HepG2 (cell line): ENCODE results near the gene NME2. TPM values are rescaled to one million over a fixed set of nuclear protein-coding genes. Genes with fewer than 3 reads are reported as not detected.
A peak's percentile ranks its signal among the peaks of the same experiment; 100 is the strongest.

Experiments used
- CBX5 ChIP-seq: sonication (generic); formaldehyde crosslinking; IDR thresholded peaks from 2 replicates; pipeline ENCODE4 v1.4.0; 2020; ENCODE audit warnings: missing genetic modification reagents, borderline replicate concordance
- CSRNP1 ChIP-seq: sonication (generic); formaldehyde crosslinking; IDR thresholded peaks from 2 replicates; pipeline ENCODE4 v1.8.1; 2023; ENCODE audit warnings: mild to moderate bottlenecking, missing genetic modification reagents
- HDAC1 ChIP-seq: sonication (generic); formaldehyde crosslinking; IDR thresholded peaks from 2 replicates; pipeline ENCODE4 v1.5.1; 2020; ENCODE audit warnings: mild to moderate bottlenecking, missing genetic modification reagents
- HNF1B ChIP-seq: sonication (generic); formaldehyde crosslinking; IDR thresholded peaks from 2 replicates; pipeline ENCODE4 v1.5.1; 2020; ENCODE audit warnings: mild to moderate bottlenecking, moderate library complexity, missing genetic modification reagents
- HOXD1 ChIP-seq: sonication (generic); formaldehyde crosslinking; IDR thresholded peaks from 2 replicates; pipeline ENCODE4 v1.5.0; 2020; ENCODE audit warnings: missing genetic modification reagents
- KAT7 ChIP-seq: IDR thresholded peaks from 2 replicates; pipeline ENCODE4 v1.6.1; 2018; ENCODE audit warnings: borderline replicate concordance, missing compliant biosample characterization
- KDM6A ChIP-seq: IDR thresholded peaks from 2 replicates; pipeline ENCODE4 v1.6.1; 2016; ENCODE audit warnings: low read depth
- MED1 ChIP-seq: sonication (generic); formaldehyde crosslinking; IDR thresholded peaks from 2 replicates; pipeline ENCODE4 v1.4.0; 2020; ENCODE audit warnings: missing genetic modification reagents
- MED8 ChIP-seq: sonication (generic); formaldehyde crosslinking; IDR thresholded peaks from 2 replicates; pipeline ENCODE4 v1.8.1; 2023; ENCODE audit warnings: mild to moderate bottlenecking, missing genetic modification reagents; ENCODE audit not compliant: insufficient replicate concordance
- SRY ChIP-seq: sonication (generic); formaldehyde crosslinking; IDR thresholded peaks from 2 replicates; pipeline ENCODE4 v1.8.0; 2022; ENCODE audit warnings: mild to moderate bottlenecking, missing genetic modification reagents
- U2AF1 ChIP-seq: fragments of 200-400 bp; formaldehyde crosslinking; optimal IDR thresholded peaks from 2 replicates; pipeline ENCODE3; 2017; ENCODE audit warnings: mild to moderate bottlenecking, low read depth, low read length
- ZBED4 ChIP-seq: sonication (generic); formaldehyde crosslinking; IDR thresholded peaks from 2 replicates; pipeline ENCODE4 v1.4.0; 2020; ENCODE audit warnings: missing genetic modification reagents, borderline replicate concordance
- ZFP36L1 ChIP-seq: sonication (generic); formaldehyde crosslinking; IDR thresholded peaks from 2 replicates; pipeline ENCODE4 v1.8.0; 2022; ENCODE audit warnings: mild to moderate bottlenecking, missing genetic modification reagents, moderate library complexity
- ZFP41 ChIP-seq: sonication (generic); formaldehyde crosslinking; IDR thresholded peaks from 2 replicates; pipeline ENCODE4 v1.4.0; 2020; ENCODE audit warnings: mild to moderate bottlenecking, missing genetic modification reagents, borderline replicate concordance
- ZFP62 ChIP-seq: sonication (generic); formaldehyde crosslinking; IDR thresholded peaks from 2 replicates; pipeline ENCODE4 v1.4.0; 2020; ENCODE audit warnings: missing genetic modification reagents
- ZNF225 ChIP-seq: sonication (generic); formaldehyde crosslinking; IDR thresholded peaks from 2 replicates; pipeline ENCODE4 v1.4.0; 2020; ENCODE audit warnings: mild to moderate bottlenecking, missing genetic modification reagents
- ZNF317 ChIP-seq: sonication (generic); formaldehyde crosslinking; IDR thresholded peaks from 2 replicates; pipeline ENCODE4 v1.5.0; 2020; ENCODE audit warnings: mild to moderate bottlenecking, missing genetic modification reagents
- ZNF383 ChIP-seq: sonication (generic); formaldehyde crosslinking; IDR thresholded peaks from 2 replicates; pipeline ENCODE4 v1.4.0; 2020; ENCODE audit warnings: missing genetic modification reagents, mild to moderate bottlenecking, borderline replicate concordance
- ZNF460 ChIP-seq: sonication (generic); formaldehyde crosslinking; IDR thresholded peaks from 2 replicates; pipeline ENCODE4 v1.5.1; 2020; ENCODE audit warnings: missing genetic modification reagents, mild to moderate bottlenecking, borderline replicate concordance
- ZNF607 ChIP-seq: sonication (generic); formaldehyde crosslinking; IDR thresholded peaks from 2 replicates; pipeline ENCODE4 v1.5.1; 2020; ENCODE audit warnings: missing genetic modification reagents, mild to moderate bottlenecking, borderline replicate concordance
- ZNF670 ChIP-seq: sonication (generic); formaldehyde crosslinking; IDR thresholded peaks from 2 replicates; pipeline ENCODE4 v1.8.0; 2022; ENCODE audit warnings: mild to moderate bottlenecking, missing genetic modification reagents, borderline replicate concordance
- polyA plus RNA-seq, 8 experiments: library from polyadenylated mRNA; depleted of rRNA in 3 of 8; stranded (reverse) in 7 of 8; unstranded in 1 of 8; fragments of >200 nt; fragmentation: Illumina TruSeq in 4 of 8; extraction: Trizol in 4 of 8; gene quantifications; 2 replicates each; pipeline versions ENCODE4 v1.2.1 to v1.2.3, GENCODE V29; 2011 to 2016; ENCODE audit warnings: low read depth in 4 of 8, missing spikeins in 1 of 8, mixed read lengths in 1 of 8; ENCODE audit not compliant: insufficient read depth in 1 of 8
- total RNA-seq, 5 experiments: library from RNA; depleted of rRNA; stranded (reverse); fragments of >200 nt; fragmentation: Illumina TruSeq; extraction: Trizol; gene quantifications; 2 replicates each; pipeline ENCODE4 v1.2.3, GENCODE V29; 2016; ENCODE audit warnings: low read depth in 1 of 5

Gene NME2
- total and polyA plus RNA-seq, 2 of the 13 experiments (the other 11 are each of a cell fraction or from before 2014, with no cell fraction given) = 790 to 1,213 TPM

- TF ChIP-seq MED1 (CRISPR knock-in tag) (peak; percentile 65; the same call in 1 of the 2 replicates), ZBED4 (CRISPR knock-in tag) (peak; percentile 66; the same call in 1 of the 2 replicates), U2AF1 (no peak), KAT7 (CRISPR knock-in tag) (peak; percentile 49; the same call in 1 of the 2 replicates), MED8 (CRISPR knock-in tag) (peak; percentile 53), HDAC1 (peak; percentile 73; the same call in 1 of the 2 replicates), ZNF607 (CRISPR knock-in tag) (0 out of 2 replicates have a peak, but pooled peaks have one; percentile 8), ZNF317 (CRISPR knock-in tag) (peak; percentile 63; the same call in 1 of the 2 replicates), HOXD1 (no peak), HNF1B (CRISPR knock-in tag) (peak; percentile 95; the same call in 1 of the 2 replicates), ZNF383 (CRISPR knock-in tag) (no peak), ZFP36L1 (CRISPR knock-in tag) (no peak), SRY (peak; percentile 70; the same call in 1 of the 2 replicates), ZFP62 (CRISPR knock-in tag) (no peak), ZFP41 (CRISPR knock-in tag) (no peak), ZNF670 (peak; percentile 12; the same call in 1 of the 2 replicates), CSRNP1 (CRISPR knock-in tag) (no peak), ZNF460 (CRISPR knock-in tag) (no peak), KDM6A (CRISPR knock-in tag) (0 out of 2 replicates have a peak, but pooled peaks have one; percentile 12), ZNF225 (CRISPR knock-in tag) (peak; percentile 91; the same call in 1 of the 2 replicates), CBX5 (0 out of 2 replicates have a peak, but pooled peaks have one; percentile 30)
Measured at GRCh38 chr17:51166198-51166986, at the start of gene NME2 (continued).
